ENCODE results near the gene LY86. TPM values are rescaled to one million over a fixed set of nuclear protein-coding genes. Genes with fewer than 3 reads are reported as not detected.

Gene LY86
- total and polyA plus RNA-seq, 10 of the 15 experiments (the other 5 are each of a cell fraction or from before 2014, with no cell fraction given): 68.2 to 457 (median 128) TPM

- Histone ChIP-seq H3K4me3 (no peak overlapping the region), H3K27me3 (replicated peaks in 1 of 2; ENCODE audit: control insufficient read depth in 2 of 2, insufficient read depth in 2 of 2, low read length in 1 of 2) (no peaks in the 10 kb centered on the region), H3K79me2 (ENCODE audit: control insufficient read depth, insufficient read depth, low read length) (no peaks in the 10 kb centered on the region; the same call in 1 of the 2 replicates), H3K4me2 (ENCODE audit: control insufficient read depth, insufficient read depth) (no peak overlapping the region), H3K9ac (ENCODE audit: control insufficient read depth, insufficient read depth, low read length) (no peak overlapping the region), H3K9me3 (replicated peaks; ENCODE audit: control insufficient read depth, insufficient read depth, low read length) (peaks cover 3% of the 10 kb centered on the region), H3K36me3 (ENCODE audit: control insufficient read depth in 2 of 2, insufficient read depth in 2 of 2, low read length in 1 of 2) (peaks cover 0 to 3% of the 10 kb centered on the region in 2 experiments; a peak in 3 of 4 replicates), H2AFZ (ENCODE audit: control insufficient read depth, low read depth, low read length) (no peak overlapping the region), H3K4me1 (ENCODE audit: control insufficient read depth, insufficient read depth, low read length) (peaks cover 3% of the 10 kb centered on the region; the same call in 1 of the 2 replicates), H4K20me1 (ENCODE audit: control insufficient read depth, insufficient read depth) (no peaks in the 10 kb centered on the region), H3K27ac (ENCODE audit: control insufficient read depth, insufficient read depth) (no peak overlapping the region)
- WGBS (ENCODE audit: insufficient coverage, insufficient replicate concordance, low lambda C conversion rate, missing lambda C conversion rate): 98% methylated on average over 3 of the region's 3 CpGs
- ChIA-PET POLR2A (no interaction called here), SMC1A (ENCODE audit: uncharacterized antibody, unreplicated experiment) (interaction anchor here (0.9 to 3.2 kb wide), 3 partner anchors 23 to 63 kb away, joined by 3 to 24 read pairs (median 4); no protein-coding TSS in a partner anchor), RAD21 (ENCODE audit: unreplicated experiment) (interaction anchor here (1.3 to 5.8 kb wide), 2 partner anchors 20 to 24 kb away, joined by 3 to 47 read pairs; no protein-coding TSS in a partner anchor), CTCF (interaction anchor here (1.7 to 8.1 kb wide), 2 partner anchors 14 to 24 kb away, joined by 5 to 92 read pairs; no protein-coding TSS in a partner anchor)
- no TSS peak for BruUV-seq (replicated peaks)
- 0 out of 3 replicates have a peak, but pooled peaks have one; percentile 25 for ATAC-seq
- in situ Hi-C loops (cut with MboI) (no loop called here), intact Hi-C loops (cut with micrococcal nuclease; ENCODE audit: unreplicated experiment) (loop anchor here (1.0 kb wide), 1 partner anchor 23 kb away; no protein-coding TSS in a partner anchor)
- TF ChIP-seq CTCF (IDR thresholded peaks at IDR 0.05 in 2 of 3, conservative IDR thresholded peaks at IDR 0.05 in 1 of 3; ENCODE audit: control insufficient read depth in 2 of 3, extremely low read depth in 1 of 3, insufficient read depth in 1 of 3, low read depth in 3 of 3, low read length in 3 of 3) (peak in 1 of 3 experiments; percentile 32; a peak in 2 of 6 replicates), SMC3 (IDR thresholded peaks at IDR 0.05; ENCODE audit: borderline replicate concordance, low read length) (peak; percentile 5; the same call in 1 of the 2 replicates), RB1 (IDR thresholded peaks at IDR 0.05; ENCODE audit: borderline replicate concordance) (no peak), RAD21 (IDR thresholded peaks at IDR 0.05; ENCODE audit: insufficient read depth, low read depth, low read length) (peak; percentile 52)
- no peak for FAIRE-seq
- DNase-seq (ENCODE audit: low read depth, low spot score): no peak
Observed at GRCh38 chr6:6560909-6561308, 27.6 kb upstream of the LY86 start.

Measured in GM12878 (cell line).